Keratinocyte (primary cell): ENCODE measurements around the gene GLT1D1.

Experiments
- EZH2 ChIP-seq: IDR thresholded peaks from one replicate; pipeline ENCODE4 v1.6.1; 2012; ENCODE audit warnings: inconsistent platforms, mild to moderate bottlenecking, low read length, moderate library complexity
- TF ChIP-seq, protein P1 (sequence below), 3 experiments: IDR thresholded peaks in 1 of 3; conservative IDR thresholded peaks in 1 of 3; optimal IDR thresholded peaks in 1 of 3; 2 replicates in 2 of 3; 3 replicates in 1 of 3; pipeline versions ENCODE3 to v1.5.1; 2011; ENCODE audit warnings: low read length in 3 of 3, mild to moderate bottlenecking in 3 of 3, moderate library complexity in 2 of 3, control low read depth in 1 of 3, inconsistent platforms in 1 of 3; ENCODE audit not compliant: insufficient read depth in 2 of 3; ENCODE audit errors: extremely low read depth in 1 of 3

DNA sequence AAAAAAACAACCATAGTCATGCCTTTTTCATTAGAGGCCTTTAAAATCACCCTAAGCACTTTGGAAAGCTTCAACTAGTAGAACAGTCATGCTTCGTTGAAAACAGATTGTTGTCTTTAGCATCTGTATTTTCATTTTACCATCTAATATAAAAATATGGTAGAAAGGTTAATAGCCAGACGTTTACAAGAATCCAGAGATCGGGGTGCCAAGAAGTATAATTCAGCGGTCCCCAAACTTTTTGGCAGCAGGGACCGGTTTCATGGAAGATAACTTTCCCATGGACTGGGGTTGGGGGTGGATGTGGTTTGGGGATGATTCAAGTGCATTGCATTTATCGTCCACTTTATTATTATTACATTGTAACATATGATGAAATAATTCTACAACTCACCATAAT is 138.4 kb downstream of the GLT1D1 start:
- TF ChIP-seq, protein P1, sequence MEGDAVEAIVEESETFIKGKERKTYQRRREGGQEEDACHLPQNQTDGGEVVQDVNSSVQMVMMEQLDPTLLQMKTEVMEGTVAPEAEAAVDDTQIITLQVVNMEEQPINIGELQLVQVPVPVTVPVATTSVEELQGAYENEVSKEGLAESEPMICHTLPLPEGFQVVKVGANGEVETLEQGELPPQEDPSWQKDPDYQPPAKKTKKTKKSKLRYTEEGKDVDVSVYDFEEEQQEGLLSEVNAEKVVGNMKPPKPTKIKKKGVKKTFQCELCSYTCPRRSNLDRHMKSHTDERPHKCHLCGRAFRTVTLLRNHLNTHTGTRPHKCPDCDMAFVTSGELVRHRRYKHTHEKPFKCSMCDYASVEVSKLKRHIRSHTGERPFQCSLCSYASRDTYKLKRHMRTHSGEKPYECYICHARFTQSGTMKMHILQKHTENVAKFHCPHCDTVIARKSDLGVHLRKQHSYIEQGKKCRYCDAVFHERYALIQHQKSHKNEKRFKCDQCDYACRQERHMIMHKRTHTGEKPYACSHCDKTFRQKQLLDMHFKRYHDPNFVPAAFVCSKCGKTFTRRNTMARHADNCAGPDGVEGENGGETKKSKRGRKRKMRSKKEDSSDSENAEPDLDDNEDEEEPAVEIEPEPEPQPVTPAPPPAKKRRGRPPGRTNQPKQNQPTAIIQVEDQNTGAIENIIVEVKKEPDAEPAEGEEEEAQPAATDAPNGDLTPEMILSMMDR (optimal IDR thresholded peaks at IDR 0.05 in 1 of 3, IDR thresholded peaks at IDR 0.05 in 1 of 3, conservative IDR thresholded peaks at IDR 0.05 in 1 of 3; ENCODE audit: extremely low read depth in 1 of 3, insufficient read depth in 2 of 3, low read length in 3 of 3): no peak
- no peak for TF ChIP-seq EZH2
